GDM1 (cell line): ENCODE data around the gene NECAB3.

Experiments used
- DNase-seq: peaks from one replicate; lab custom pipeline; 2025; lab: John Stamatoyannopoulos, UW

The NECAB3 gene

GRCh38 chr20:33609504-33609903, 64.7 kb downstream of the NECAB3 start:
- no peak for DNase-seq
